NCI-H1417 treated with DMSO at 0.1 percent for 48 hours (cell line): ENCODE results near the gene EP300.
"Not testable (repeated sequence)": the region's sequence is repeated elsewhere in the genome, so short reads cannot be mapped to it uniquely, and the experiment has no call there.

Source experiments
- DNase-seq: peaks from one replicate; lab custom pipeline; 2025; lab: John Stamatoyannopoulos, UW

EP300 gene

GRCh38 chr22:41092023-41092817 is at the start of gene EP300:
Gene EP300, plus strand, starts transcription at chr22:41092592. Its CDS starts 413 bp downstream, at chr22:41093005.
- DNase-seq = no peak

- DNase-seq = no peak
Measured at GRCh38 chr22:41043722-41044121, 48.7 kb upstream of the EP300 start.

GRCh38 chr22:41045575-41045974 is 46.8 kb upstream of the EP300 start:
- not testable (repeated sequence) for DNase-seq

GRCh38 chr22:41047801-41048211 is 44.6 kb upstream of the EP300 start:
- DNase-seq = no peak

- DNase-seq = not testable (repeated sequence)
Measured at GRCh38 chr22:41048345-41048744, 44.0 kb upstream of the EP300 start.

- no peak for DNase-seq
Measured at GRCh38 chr22:41048791-41049717, 43.3 kb upstream of the EP300 start.

GRCh38 chr22:41049795-41050194 is 42.6 kb upstream of the EP300 start:
- DNase-seq = not testable (repeated sequence)

- no peak for DNase-seq
Measured at GRCh38 chr22:41050883-41051282, 41.5 kb upstream of the EP300 start.

GRCh38 chr22:41052661-41053490 is 39.5 kb upstream of the EP300 start:
- DNase-seq = no peak

- DNase-seq = no peak
Measured at GRCh38 chr22:41057076-41057475, 35.3 kb upstream of the EP300 start.

GRCh38 chr22:41062146-41062545 is 30.2 kb upstream of the EP300 start:
- DNase-seq = no peak

- not testable (repeated sequence) for DNase-seq
Measured at GRCh38 chr22:41064326-41064725, 28.1 kb upstream of the EP300 start.

GRCh38 chr22:41066341-41066740 is 26.1 kb upstream of the EP300 start:
- not testable (repeated sequence) for DNase-seq

GRCh38 chr22:41067968-41068367 is 24.4 kb upstream of the EP300 start:
- not testable (repeated sequence) for DNase-seq

GRCh38 chr22:41070665-41071331 is 21.6 kb upstream of the EP300 start:
- no peak for DNase-seq

- no peak for DNase-seq
Measured at GRCh38 chr22:41074061-41074460, 18.3 kb upstream of the EP300 start.

GRCh38 chr22:41074466-41074865 is 17.9 kb upstream of the EP300 start:
- DNase-seq = no peak

- DNase-seq = no peak
Measured at GRCh38 chr22:41074941-41075710, 17.3 kb upstream of the EP300 start.

GRCh38 chr22:41075946-41076345 is 16.4 kb upstream of the EP300 start:
- DNase-seq = no peak

GRCh38 chr22:41076857-41077256 is 15.5 kb upstream of the EP300 start:
- DNase-seq = no peak

- no peak for DNase-seq
Measured at GRCh38 chr22:41078931-41079330, 13.5 kb upstream of the EP300 start.
